SHP77 (cell line): ENCODE measurements around the gene TFF2.

Experiments
- DNase-seq, 2 experiments: peaks; one replicate each; lab custom pipeline; 2025; lab: John Stamatoyannopoulos, UW

Gene TFF2

GRCh38 chr21:42346866-42347600, 3.8 kb downstream of the TFF2 start:
- no peak for DNase-seq

DNA sequence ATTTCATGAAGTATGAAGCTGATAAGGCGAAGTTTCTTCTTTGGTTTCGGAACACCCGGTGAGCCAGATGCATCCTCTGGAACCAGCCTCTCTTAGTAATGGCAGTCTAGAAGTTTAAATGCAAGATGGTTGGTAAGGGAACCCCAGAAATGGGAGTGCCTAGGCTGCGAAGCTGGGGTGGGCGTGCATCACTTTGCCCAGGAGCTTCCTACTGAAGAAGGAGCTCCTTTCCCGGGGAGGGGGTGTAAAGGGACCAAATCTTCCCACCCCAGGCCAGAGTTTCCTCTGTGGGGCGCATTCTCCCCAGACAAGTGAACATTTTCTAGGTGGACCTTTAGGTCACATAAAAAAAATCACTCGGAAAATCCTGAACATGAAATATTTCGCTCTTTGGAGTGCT, 4.4 kb downstream of the TFF2 start:
- no peak for DNase-seq

GRCh38 chr21:42344631-42345030, 6.2 kb downstream of the TFF2 start:
- DNase-seq: no peak

- DNase-seq: no peak
Observed at GRCh38 chr21:42343963-42344510, 6.8 kb downstream of the TFF2 start.

DNA sequence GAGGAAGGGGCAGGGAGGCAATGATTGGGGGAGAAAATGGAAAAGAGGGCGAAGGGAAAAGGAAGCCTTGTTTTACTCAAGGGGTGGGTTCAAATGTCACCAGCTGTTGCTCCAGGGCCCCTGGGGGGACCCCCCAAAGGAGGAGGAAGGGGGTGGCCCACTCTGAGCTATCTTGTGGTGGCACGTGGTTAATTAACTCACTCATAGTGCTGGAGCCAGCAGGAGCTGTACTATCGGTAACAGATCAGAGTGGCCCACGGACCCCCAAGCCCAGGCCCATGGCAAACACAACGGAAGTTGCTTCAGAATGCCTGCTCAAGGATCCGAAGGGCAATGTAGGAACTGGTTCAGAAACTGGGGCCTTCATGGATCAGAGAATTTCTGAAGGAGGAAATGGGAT, 7.2 kb downstream of the TFF2 start:
- DNase-seq: no peak

- DNase-seq: no peak
Observed at GRCh38 chr21:42343101-42343500, 7.7 kb downstream of the TFF2 start.

DNA sequence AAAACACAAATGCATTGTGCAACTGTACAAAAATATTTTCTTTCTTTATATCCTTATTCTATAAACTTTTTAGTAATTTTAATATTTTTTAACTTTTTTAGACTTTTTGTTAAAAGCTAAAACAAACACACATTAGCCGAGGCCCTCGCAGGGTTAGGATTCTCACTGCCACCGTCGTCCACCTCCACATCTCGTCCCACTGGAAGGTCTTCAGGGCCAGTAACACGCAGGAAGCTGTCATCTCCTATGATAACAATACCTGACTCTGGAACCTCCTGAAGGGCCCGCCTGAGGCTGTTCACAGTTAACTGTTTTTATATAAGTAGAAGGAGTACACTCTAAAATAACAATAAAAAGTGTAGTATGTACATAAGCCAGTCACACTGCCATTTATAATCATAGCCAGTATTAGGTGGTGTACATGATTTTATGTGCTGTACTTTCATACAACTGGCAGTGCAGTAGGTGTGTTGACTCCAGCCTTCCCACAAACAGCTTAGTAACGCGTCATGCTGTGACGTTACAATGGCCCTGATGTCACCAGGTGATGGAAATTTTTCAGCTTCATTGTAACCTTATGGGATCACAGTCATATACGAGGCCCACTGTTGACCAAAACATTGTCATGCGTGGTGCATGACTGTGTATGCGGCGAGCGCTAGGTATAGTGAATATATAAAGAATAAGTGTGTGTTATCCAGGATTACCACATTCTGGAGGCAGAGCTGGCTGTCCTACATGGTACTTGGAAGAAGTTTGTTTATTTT, 8.8 kb downstream of the TFF2 start:
- DNase-seq: no peak

- DNase-seq: peak; percentile 16 to 29
Observed at GRCh38 chr21:42340187-42341050, 10.4 kb downstream of the TFF2 start.

GRCh38 chr21:42338729-42339715, 11.8 kb downstream of the TFF2 start:
- no peak for DNase-seq

DNA sequence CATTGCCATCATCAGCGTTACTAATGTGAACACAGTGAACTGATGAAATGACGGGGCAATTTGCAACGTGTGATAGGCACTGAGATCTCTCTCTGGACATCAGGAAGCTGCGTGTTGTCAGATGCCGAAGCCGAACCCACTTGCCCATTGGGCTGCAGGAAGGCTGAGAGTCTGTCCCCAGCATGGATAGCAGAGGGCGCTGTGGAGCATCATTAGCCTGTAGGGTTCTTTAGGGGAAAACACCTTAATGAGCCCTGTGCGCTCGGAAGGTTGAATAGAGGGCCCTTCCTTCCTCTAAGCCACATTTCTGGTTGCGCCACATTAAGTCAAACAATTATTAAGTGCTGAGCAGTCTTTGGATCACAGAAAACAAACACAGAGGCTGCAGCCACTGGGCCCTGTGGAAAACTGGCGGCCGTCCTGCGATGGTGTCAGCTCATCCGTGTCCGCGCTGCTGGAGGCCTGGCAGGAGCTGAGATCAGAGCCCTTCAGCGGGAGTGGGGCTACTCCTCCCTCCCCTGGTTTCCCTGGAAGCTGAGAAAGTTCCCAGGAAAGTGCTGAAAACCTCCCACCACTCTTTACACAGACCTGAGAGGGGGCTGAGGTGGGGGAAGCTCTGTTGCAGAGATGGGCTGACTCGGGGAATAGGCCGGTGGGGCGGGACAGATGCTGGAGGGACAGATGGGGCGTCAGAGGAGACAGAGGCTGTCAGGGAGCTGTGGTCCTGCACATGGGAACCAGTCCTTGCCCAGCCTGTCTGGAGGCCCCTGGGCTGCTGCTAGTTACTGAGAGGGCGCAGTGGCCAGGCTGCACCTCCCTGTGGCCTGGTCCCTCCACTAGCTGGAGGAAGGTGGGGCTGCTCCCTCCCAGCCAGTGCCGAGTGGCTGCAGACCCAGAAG, 12.7 kb downstream of the TFF2 start:
- DNase-seq: peak; percentile 83 to 87

DNA sequence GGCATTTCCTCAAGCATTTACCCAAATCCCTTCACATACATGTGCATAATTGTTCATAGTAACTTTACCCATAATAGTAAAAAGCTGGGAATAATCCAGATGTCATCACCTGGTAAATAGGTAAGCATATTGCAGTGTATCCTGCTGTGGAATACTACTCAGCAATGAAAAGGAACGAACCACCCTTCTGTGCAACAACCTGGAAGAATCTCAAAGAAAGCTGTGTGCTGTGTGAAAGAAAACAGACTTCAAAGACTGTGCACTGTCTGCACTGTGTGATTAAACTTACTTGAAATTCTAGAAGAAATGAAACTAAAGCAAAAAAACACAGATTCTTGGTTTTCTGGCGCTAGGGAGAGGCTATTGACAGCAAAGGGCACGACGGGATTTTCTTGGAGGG, 13.5 kb downstream of the TFF2 start:
- no peak for DNase-seq

- DNase-seq: peak; percentile 51 to 72
Observed at GRCh38 chr21:42336054-42336453, 14.7 kb downstream of the TFF2 start.

GRCh38 chr21:42332557-42333317, 18.1 kb downstream of the TFF2 start:
- no peak for DNase-seq

- no peak for DNase-seq
Observed at GRCh38 chr21:42331660-42332059, 19.1 kb downstream of the TFF2 start.

DNA sequence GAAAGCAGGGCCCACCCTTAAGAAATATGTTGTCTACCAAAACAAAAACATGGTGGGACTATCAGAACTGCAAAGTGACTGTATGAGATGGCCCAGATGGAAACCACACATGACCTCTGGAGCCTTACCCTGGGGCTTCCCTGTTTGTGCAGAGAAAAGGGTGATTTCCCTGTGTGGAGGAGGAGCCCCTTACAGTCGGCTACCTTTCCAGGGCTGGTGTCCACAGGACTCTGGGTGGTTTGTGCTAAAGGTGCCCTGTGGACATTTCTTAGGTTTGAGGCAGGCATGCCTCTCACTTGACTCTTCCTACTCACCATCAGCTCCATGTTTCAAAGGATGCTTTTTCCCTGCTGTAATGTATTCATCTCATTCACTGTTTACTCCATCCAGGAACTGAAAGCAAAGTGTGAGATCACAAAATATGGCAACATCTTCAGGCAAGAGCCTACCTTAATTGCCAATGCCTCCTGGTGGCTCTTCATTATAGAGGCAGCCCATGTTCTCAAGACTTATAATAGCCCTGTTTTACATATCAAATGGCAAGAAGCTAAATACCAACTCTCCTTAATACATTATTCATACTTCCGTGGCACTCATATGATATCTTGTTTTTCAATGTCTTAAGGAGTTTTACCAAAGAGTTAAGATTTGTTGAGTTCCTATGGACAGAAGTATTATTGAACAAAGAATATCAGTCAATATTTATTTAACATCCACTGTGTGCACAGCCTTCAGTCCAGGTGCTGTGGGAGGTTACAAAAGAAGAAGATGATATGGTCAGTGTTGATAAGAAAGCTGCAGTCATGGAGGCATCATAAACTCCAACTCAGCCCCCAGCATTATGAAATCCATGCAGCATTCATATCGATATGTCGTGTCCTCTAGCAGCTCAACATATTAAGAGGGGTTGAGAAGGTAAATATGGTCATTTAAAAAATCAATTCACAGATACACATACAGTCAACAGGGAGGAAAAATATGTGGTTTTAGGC, 20.1 kb downstream of the TFF2 start:
- no peak for DNase-seq

GRCh38 chr21:42324896-42325295, 25.9 kb downstream of the TFF2 start:
- no peak for DNase-seq

DNA sequence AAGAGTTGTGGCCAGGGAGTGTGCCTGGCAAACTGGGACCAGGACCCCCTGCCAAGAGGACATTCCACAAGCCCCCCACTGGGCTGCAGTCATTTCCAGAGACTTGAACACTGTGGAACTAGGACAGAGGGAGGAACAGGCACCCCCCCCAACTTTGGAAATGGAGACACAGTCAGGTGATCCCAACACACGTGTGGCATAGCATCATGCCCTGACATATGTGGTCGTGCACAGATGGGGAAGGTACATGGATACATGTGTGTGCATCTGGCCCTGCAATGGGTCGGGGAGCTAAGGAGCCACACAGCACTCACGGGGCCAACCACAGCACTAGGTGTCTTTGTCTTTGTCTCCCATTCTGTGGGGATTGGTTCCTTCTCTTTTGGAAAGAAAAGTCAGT, 28.9 kb downstream of the TFF2 start:
- DNase-seq: no peak

- no peak for DNase-seq
Observed at GRCh38 chr21:42321231-42321630, 29.6 kb downstream of the TFF2 start.
